Uterus (tissue), 4 donors: ENCODE results near the gene RTP2. TPM values are rescaled to one million over a fixed set of nuclear protein-coding genes. Genes with fewer than 3 reads are reported as not detected.

Source experiments
- DNase-seq, 2 donors: peaks; one replicate each; pipeline ENCODE4 v3.0.0-alpha.2; 2019 to 2020
- H3K27ac ChIP-seq, 2 donors: fragments of 200-600 bp; sonication (generic); 1 replicate in 1 of 2; 2 replicates in 1 of 2; pipeline ENCODE4 v1.5.1; 2016 to 2018
- H3K27me3 ChIP-seq, 2 donors: fragments of 200-600 bp; sonication (generic); one replicate each; pipeline ENCODE4 v1.5.1; 2018 to 2019; ENCODE audit warnings: control low read depth in 1 of 2
- H3K36me3 ChIP-seq, 2 donors: fragments of 200-600 bp; sonication (generic); one replicate each; pipeline ENCODE4 v1.5.1; 2019; ENCODE audit warnings: control low read depth in 1 of 2
- H3K4me1 ChIP-seq, 2 donors: fragments of 200-600 bp; sonication (generic); one replicate each; pipeline ENCODE4 v1.5.1; 2018 to 2019; ENCODE audit warnings: control low read depth in 1 of 2
- H3K4me3 ChIP-seq, 2 donors: fragments of 200-600 bp; sonication (generic); 1 replicate in 1 of 2; 2 replicates in 1 of 2; pipeline ENCODE4 v1.5.1; 2018 to 2019; ENCODE audit warnings: mild to moderate bottlenecking in 1 of 2
- H3K9me3 ChIP-seq, 2 donors: fragments of 200-600 bp; sonication (generic); one replicate each; pipeline ENCODE4 v1.5.1; 2019; ENCODE audit warnings: control low read depth in 1 of 2
- CTCF ChIP-seq, 4 experiments: fragments of 200-600 bp in 2 of 4; fragments of 450-650 bp in 2 of 4; sonication (generic) in 2 of 4; IDR thresholded peaks; one replicate each; pipeline ENCODE4 v1.5.1; 2016 to 2019; ENCODE audit warnings: antibody characterized with exemption in 4 of 4, mild to moderate bottlenecking in 2 of 4, moderate library complexity in 1 of 4
- POLR2A ChIP-seq, 2 donors: fragments of 450-650 bp; IDR thresholded peaks; one replicate each; pipeline ENCODE4 v1.6.1; 2016; ENCODE audit warnings: antibody characterized with exemption in 2 of 2, mild to moderate bottlenecking in 1 of 2, moderate library complexity in 1 of 2
- intact Hi-C: fragments of 100-400 bp; cut with DNase I; formaldehyde crosslinking; loops from one replicate; pipeline ENCODE4 v1.15.1; 2023; ENCODE audit warnings: low total_unique reads
- total RNA-seq, 4 donors: library from RNA; depleted of rRNA in 3 of 4; stranded (reverse); fragments of >200 nt in 3 of 4; gene quantifications; one replicate each; pipeline versions ENCODE4 v1.1.0 to v1.2.4, GENCODE V29; 2014 to 2023
- donor health status: DM: yes; HTN: yes; CAD: no.

The RTP2 gene
- total RNA-seq, 4 donors from 2014 or later = not detected

DNA sequence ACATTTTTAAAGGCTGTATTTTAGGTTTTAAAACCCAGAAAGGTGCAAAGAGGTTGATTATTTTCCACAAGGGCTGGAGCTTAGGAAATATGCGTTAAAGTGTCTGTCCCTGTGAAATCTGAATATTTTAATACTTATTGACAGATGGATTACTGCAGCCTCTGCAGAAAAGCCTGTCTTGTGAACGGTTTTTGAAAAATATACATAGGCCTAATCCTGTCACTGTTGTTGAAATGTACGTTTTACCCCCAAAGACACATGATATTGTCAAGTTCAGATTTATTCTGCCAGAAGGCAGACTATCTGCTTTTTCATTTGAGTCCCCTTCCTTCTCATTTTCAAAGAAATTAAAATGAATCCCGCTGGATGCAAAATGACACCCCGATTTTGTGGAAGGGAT lies 45.1 kb upstream of the RTP2 start:
- Histone ChIP-seq H3K36me3 (no peaks in the 10 kb centered on the region), H3K27ac (peak overlapping the region; percentile 98 to 100), H3K4me1 (peaks cover 4 to 8% of the 10 kb centered on the region in 2 donors), H3K9me3 (no peaks in the 10 kb centered on the region), H3K4me3 (no peak overlapping the region), H3K27me3 (no peaks in the 10 kb centered on the region)
- intact Hi-C loops = loop anchor here (10.0 kb wide), 1 partner anchor 307 kb away; no protein-coding TSS in a partner anchor
- TF ChIP-seq POLR2A (IDR thresholded peaks at IDR 0.05) (no peak), CTCF (IDR thresholded peaks at IDR 0.05) (no peak)
- no peak for DNase-seq

DNA sequence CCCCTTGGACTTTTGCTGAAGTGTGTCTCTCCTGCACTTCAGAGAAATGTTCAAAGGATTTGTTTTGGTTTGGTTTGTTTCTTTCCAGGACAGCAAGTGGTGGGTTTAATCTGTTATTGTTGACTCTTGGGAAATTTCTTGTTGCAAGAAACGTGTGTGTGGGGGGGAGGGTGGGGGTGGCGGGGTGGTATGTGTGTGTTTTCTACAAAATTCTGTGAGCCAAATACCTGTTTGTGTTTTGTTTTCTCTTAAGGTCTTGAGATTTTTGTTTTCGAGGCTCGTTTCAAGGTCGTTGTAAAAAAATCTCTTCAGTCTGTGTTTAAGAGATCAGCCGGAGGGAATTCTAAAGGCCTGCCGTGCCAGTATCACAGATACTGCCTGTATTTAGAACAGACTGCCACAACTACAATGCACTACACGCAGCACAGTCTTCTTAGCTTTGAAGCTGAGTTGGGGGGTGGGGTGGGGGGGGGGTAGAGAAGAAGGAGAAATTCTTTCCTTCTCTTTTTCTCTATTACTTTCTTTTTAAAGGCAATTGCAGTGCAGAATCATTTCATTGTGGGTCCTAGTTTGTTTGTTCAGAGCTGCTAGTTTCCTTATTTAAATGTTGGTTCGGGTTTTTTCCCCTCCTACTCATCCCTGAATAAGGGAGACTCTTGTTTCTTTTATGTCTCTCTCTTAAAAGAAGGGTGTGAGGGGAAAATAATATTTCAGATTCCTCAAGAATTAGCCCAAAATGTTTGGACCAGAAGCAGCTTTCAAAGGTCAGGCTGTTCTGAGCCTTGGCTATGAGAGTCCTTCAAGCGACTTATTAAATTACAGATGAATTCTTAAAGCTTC lies 44.3 kb upstream of the RTP2 start:
- intact Hi-C loops = loop anchor here (10.0 kb wide), 1 partner anchor 308 kb away; no protein-coding TSS in a partner anchor
- TF ChIP-seq POLR2A (IDR thresholded peaks at IDR 0.05) = no peak
- no peak for TF ChIP-seq CTCF (IDR thresholded peaks at IDR 0.05)

DNA sequence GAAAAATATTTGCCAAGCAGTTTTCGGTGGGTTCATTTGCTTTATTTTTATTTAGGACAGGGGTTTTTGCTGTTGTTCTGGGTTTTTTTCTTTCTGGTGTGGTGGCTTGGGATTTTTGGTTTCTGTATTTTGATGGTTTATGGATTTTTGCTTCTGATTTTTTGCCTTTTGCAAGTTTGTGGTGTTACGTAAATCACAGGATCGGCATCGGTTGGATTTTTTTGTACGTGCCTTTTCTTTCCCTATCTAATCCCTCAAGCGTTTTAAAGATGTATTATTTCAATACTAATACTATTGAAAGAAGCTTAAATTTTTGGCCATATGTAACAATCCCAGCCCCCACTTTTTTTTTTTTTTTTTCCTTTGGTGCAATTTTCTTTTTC lies 43.7 kb upstream of the RTP2 start:
- no peak for TF ChIP-seq POLR2A (IDR thresholded peaks at IDR 0.05)
- TF ChIP-seq CTCF (IDR thresholded peaks at IDR 0.05) = no peak
- peaks cover 4 to 8% of the 10 kb centered on the region in 2 donors for H3K4me1 ChIP-seq
- intact Hi-C loops = loop anchor here (10.0 kb wide), 1 partner anchor 309 kb away; no protein-coding TSS in a partner anchor

More for the DNA sequence above, 44.3 kb upstream of the RTP2 start:
- Histone ChIP-seq H3K27me3 (no peaks in the 10 kb centered on the region), H3K4me3 (peak overlapping the region; percentile 63 to 86), H3K27ac (peak overlapping the region; percentile 98 to 100), H3K4me1 (peaks cover 4 to 8% of the 10 kb centered on the region in 2 donors), H3K36me3 (no peaks in the 10 kb centered on the region), H3K9me3 (no peaks in the 10 kb centered on the region)
- DNase-seq = peak in 1 of 2 donors; percentile 47

DNA sequence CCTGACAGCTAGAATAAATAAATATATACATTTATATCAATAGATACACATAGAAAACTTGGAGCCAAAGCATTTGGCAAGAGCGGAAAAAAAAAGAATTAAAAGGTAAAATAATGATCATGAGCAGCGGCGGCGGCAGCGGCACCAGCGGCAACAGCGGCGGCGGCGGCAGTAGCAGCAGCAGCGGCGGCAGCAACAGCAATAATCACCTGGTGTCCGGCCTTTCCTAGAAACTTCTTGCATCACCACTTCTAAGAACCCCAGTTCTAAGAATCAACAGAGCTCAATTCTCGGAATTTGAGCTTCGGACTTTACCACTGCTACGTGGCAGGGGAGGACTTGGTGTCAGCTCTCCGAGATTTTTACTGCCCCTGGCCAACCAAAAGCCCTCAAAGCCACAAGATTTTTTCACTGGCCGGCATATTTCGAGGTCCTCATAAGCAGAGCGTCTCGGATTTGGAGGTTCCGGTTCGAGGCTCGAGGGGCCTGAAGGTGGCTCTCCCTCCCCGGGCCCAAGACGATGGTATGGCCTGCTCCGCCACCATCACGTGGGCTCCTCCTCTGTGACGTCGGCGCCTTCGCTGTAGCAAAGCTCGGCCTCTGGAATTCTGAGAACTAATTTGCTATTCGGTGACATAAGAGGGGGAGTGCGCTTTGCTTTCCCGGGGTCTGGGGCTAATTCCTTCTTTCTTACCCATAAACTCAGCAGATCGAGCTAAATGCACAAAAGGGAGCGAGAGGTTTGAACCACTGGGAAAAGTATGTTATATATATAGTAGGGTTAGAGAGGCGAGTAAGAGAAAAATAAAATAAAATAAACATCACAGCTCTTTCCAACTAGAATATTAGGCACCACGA lies 43.1 kb upstream of the RTP2 start, which contains the start of gene BCL6:
Gene BCL6, minus strand, starts transcription at position 268 of the 858 bp plus-strand sequence. CDS start 11,775 bp downstream, outside the sequence.
- H3K4me1 ChIP-seq = peaks cover 4 to 8% of the 10 kb centered on the region in 2 donors
- H3K4me3 ChIP-seq = peak within 1 kb of the TSS; percentile 63 to 86
- peak within 1 kb of the TSS; percentile 98 to 100 for H3K27ac ChIP-seq
- DNase-seq = peak; percentile 92 to 96
- H3K36me3 ChIP-seq = no peaks in the 10 kb centered on the region
- TF ChIP-seq CTCF (IDR thresholded peaks at IDR 0.05) (peak in 2 of 4 experiments; percentile 7 to 9), POLR2A (IDR thresholded peaks at IDR 0.05) (peak; percentile 90 to 97)
- H3K27me3 ChIP-seq = no peaks in the 10 kb centered on the region
- intact Hi-C loops = loop anchor here (10.0 kb wide), 1 partner anchor 309 kb away; no protein-coding TSS in a partner anchor
- no peaks in the 10 kb centered on the region for H3K9me3 ChIP-seq

More for the DNA sequence above, 43.7 kb upstream of the RTP2 start:
- H3K9me3 ChIP-seq = no peaks in the 10 kb centered on the region
- H3K4me3 ChIP-seq = peak overlapping the region; percentile 63 to 86
- no peaks in the 10 kb centered on the region for H3K27me3 ChIP-seq
- DNase-seq = no peak
- peak overlapping the region; percentile 98 to 100 for H3K27ac ChIP-seq
- H3K36me3 ChIP-seq = no peaks in the 10 kb centered on the region
